Measurements from ENCODE around the gene RBMY1F. TPM values are rescaled to one million over a fixed set of nuclear protein-coding genes. Genes with fewer than 3 reads are reported as not detected.
"Not testable (repeated sequence)": the region's sequence is repeated elsewhere in the genome, so short reads cannot be mapped to it uniquely, and the experiment has no call there.

The RBMY1F gene
- polyA plus RNA-seq, 3 donors = not detected

GRCh38 chrY:22130494-22130893, 52.2 kb downstream of the RBMY1F start:
- H3K9me3 Mint-ChIP-seq; H3K79me2 ChIP-seq (ENCODE audit: insufficient read depth, low read length); H3K4me3 ChIP-seq (replicated peaks in 1 of 3; ENCODE audit: low read depth in 2 of 3, low read length in 3 of 3); H4K20me1 ChIP-seq (ENCODE audit: insufficient read depth, low read length); DNase-seq; H3K4me1 ChIP-seq (ENCODE audit: control insufficient read depth in 1 of 2, insufficient read depth in 2 of 2, low read length in 2 of 2); H3K4me1 Mint-ChIP-seq; H3K27me3 Mint-ChIP-seq (ENCODE audit: low read depth in 3 of 3); H3K4me2 ChIP-seq (replicated peaks; ENCODE audit: extremely low read depth, low read length, poor library complexity, severe bottlenecking); intact Hi-C loops (cut with micrococcal nuclease); H3K27ac ChIP-seq (ENCODE audit: low read depth in 1 of 2, low read length in 2 of 2); H3K9me3 ChIP-seq (replicated peaks in 1 of 2; ENCODE audit: control insufficient read depth in 1 of 2, insufficient read depth in 1 of 2, low read length in 2 of 2); H3K9ac ChIP-seq (ENCODE audit: insufficient read depth, low read length, poor library complexity, severe bottlenecking); H3K27ac Mint-ChIP-seq; H2AFZ ChIP-seq (ENCODE audit: insufficient read depth, low read depth, low read length, poor library complexity, severe bottlenecking); H3K36me3 Mint-ChIP-seq; H3K4me3 Mint-ChIP-seq; H3K27me3 ChIP-seq (ENCODE audit: control insufficient read depth in 2 of 2, insufficient read depth in 2 of 2, low read length in 2 of 2); H3K36me3 ChIP-seq (replicated peaks in 1 of 2; ENCODE audit: control insufficient read depth in 1 of 2, insufficient read depth in 2 of 2, low read length in 2 of 2): not testable (repeated sequence)
- no CpG with 5 or more reads among the region's 8 CpGs for WGBS (ENCODE audit: insufficient coverage)

Other genes with a start within 250 kb of the RBMY1F start
- not detected for gene RBMY1J, start 220.5 kb upstream of the RBMY1F start, polyA plus RNA-seq